ENCODE measurements around the gene VTN. TPM values are rescaled to one million over a fixed set of nuclear protein-coding genes. Genes with fewer than 3 reads are reported as not detected.

VTN gene
- polyA plus RNA-seq (2014; cell fraction: cytosol; rRNA removed), result 0.57 and 1.6 TPM in 2 replicates
- polyA plus RNA-seq (2014; cell fraction: nucleus; rRNA removed), result 3.8 and 4.2 TPM in 2 replicates

GRCh38 chr17:28370035-28370743, at the start of gene VTN:
Gene VTN, minus strand, starts transcription at chr17:28370307. Its CDS starts 104 bp downstream, at chr17:28370203.
- DNase-seq (ENCODE audit: low spot score), result peak; percentile 71

GRCh38 chr17:28416703-28417311, 46.7 kb upstream of the VTN start:
- DNase-seq (ENCODE audit: low spot score), result peak; percentile 75

- no peak for DNase-seq (ENCODE audit: low spot score)
Measured at GRCh38 chr17:28415886-28416285, 45.8 kb upstream of the VTN start.

- no peak for DNase-seq (ENCODE audit: low spot score)
Measured at GRCh38 chr17:28413804-28414203, 43.7 kb upstream of the VTN start.

- DNase-seq (ENCODE audit: low spot score), result no peak
Measured at GRCh38 chr17:28412099-28412498, 42.0 kb upstream of the VTN start.

GRCh38 chr17:28407974-28408306, 37.8 kb upstream of the VTN start:
- DNase-seq (ENCODE audit: low spot score), result no peak

GRCh38 chr17:28407130-28407973, 37.2 kb upstream of the VTN start:
- DNase-seq (ENCODE audit: low spot score), result no peak

- peak; percentile 58 for DNase-seq (ENCODE audit: low spot score)
Measured at GRCh38 chr17:28406473-28406814, 36.3 kb upstream of the VTN start.

GRCh38 chr17:28405632-28406472, 35.7 kb upstream of the VTN start, which contains the start of gene SLC46A1:
Gene SLC46A1, minus strand, starts transcription at chr17:28406212. Its CDS starts 98 bp downstream, at chr17:28406114.
- DNase-seq (ENCODE audit: low spot score), result peak; percentile 76

- DNase-seq (ENCODE audit: low spot score), result no peak
Measured at GRCh38 chr17:28404812-28405570, 34.9 kb upstream of the VTN start.

- DNase-seq (ENCODE audit: low spot score), result no peak
Measured at GRCh38 chr17:28404461-28404811, 34.3 kb upstream of the VTN start.

- no peak for DNase-seq (ENCODE audit: low spot score)
Measured at GRCh38 chr17:28404007-28404406, 33.9 kb upstream of the VTN start.

- no peak for DNase-seq (ENCODE audit: low spot score)
Measured at GRCh38 chr17:28402844-28403243, 32.7 kb upstream of the VTN start.

GRCh38 chr17:28402224-28402630, 32.1 kb upstream of the VTN start:
- DNase-seq (ENCODE audit: low spot score), result no peak

GRCh38 chr17:28399808-28400207, 29.7 kb upstream of the VTN start:
- DNase-seq (ENCODE audit: low spot score), result no peak

GRCh38 chr17:28398280-28398981, 28.3 kb upstream of the VTN start:
- DNase-seq (ENCODE audit: low spot score), result no peak

- DNase-seq (ENCODE audit: low spot score), result no peak
Measured at GRCh38 chr17:28397687-28398279, 27.7 kb upstream of the VTN start.

GRCh38 chr17:28397275-28397674, 27.2 kb upstream of the VTN start:
- no peak for DNase-seq (ENCODE audit: low spot score)

GRCh38 chr17:28396635-28397239, 26.6 kb upstream of the VTN start:
- no peak for DNase-seq (ENCODE audit: low spot score)

Data from SK-N-DZ (cell line).